Osteocyte (in vitro differentiated cells): ENCODE data around the gene FKBP4. TPM values are rescaled to one million over a fixed set of nuclear protein-coding genes. Genes with fewer than 3 reads are reported as not detected.

ENCODE experiments used
- DNase-seq: peaks from one replicate; pipeline ENCODE4 v3.0.0; 2021; ENCODE audit warnings: mixed read lengths; ENCODE audit not compliant: unreplicated experiment; ENCODE audit errors: extremely low spot score
- H3K27ac Mint-ChIP-seq: one replicate; pipeline ENCODE4 v1.8.0; 2021; ENCODE audit warnings: mild to moderate bottlenecking, mixed read lengths; ENCODE audit not compliant: unreplicated experiment
- H3K27me3 Mint-ChIP-seq: one replicate; pipeline ENCODE4 v1.8.0; 2021; ENCODE audit warnings: mixed read lengths; ENCODE audit not compliant: unreplicated experiment
- H3K36me3 Mint-ChIP-seq: one replicate; pipeline ENCODE4 v1.8.0; 2021; ENCODE audit warnings: mixed read lengths; ENCODE audit not compliant: unreplicated experiment
- H3K4me1 Mint-ChIP-seq: one replicate; pipeline ENCODE4 v1.8.0; 2021; ENCODE audit warnings: mixed read lengths; ENCODE audit not compliant: unreplicated experiment
- H3K4me3 Mint-ChIP-seq: one replicate; pipeline ENCODE4 v1.8.0; 2021; ENCODE audit warnings: mild to moderate bottlenecking, moderate library complexity, mixed read lengths; ENCODE audit not compliant: unreplicated experiment
- H3K9me3 Mint-ChIP-seq: one replicate; pipeline ENCODE4 v1.8.0; 2021; ENCODE audit warnings: mixed read lengths; ENCODE audit not compliant: unreplicated experiment
- CTCF ChIP-seq: fragments of 200-600 bp; sonication (generic); IDR thresholded peaks from 2 replicates; pipeline ENCODE4 v1.5.0; 2021; ENCODE audit warnings: antibody characterized with exemption, mild to moderate bottlenecking, moderate library complexity
- total RNA-seq: library from RNA; stranded (reverse); gene quantifications from 2 replicates; pipeline ENCODE4 v1.2.1, GENCODE V29; 2021

Gene FKBP4
- total RNA-seq, 1 donor from 2014 or later: 43.3 TPM

GRCh38 chr12:2823483-2823882 is 28.7 kb downstream of the FKBP4 start:
- H3K4me3 Mint-ChIP-seq: no peak overlapping the region
- no peaks in the 10 kb centered on the region for H3K4me1 Mint-ChIP-seq
- H3K27me3 Mint-ChIP-seq: no peaks in the 10 kb centered on the region
- H3K9me3 Mint-ChIP-seq: no peaks in the 10 kb centered on the region
- DNase-seq: no peak
- TF ChIP-seq CTCF: no peak
- H3K36me3 Mint-ChIP-seq: peaks cover 50% of the 10 kb centered on the region
- peak overlapping the region; percentile 28 for H3K27ac Mint-ChIP-seq

DNA sequence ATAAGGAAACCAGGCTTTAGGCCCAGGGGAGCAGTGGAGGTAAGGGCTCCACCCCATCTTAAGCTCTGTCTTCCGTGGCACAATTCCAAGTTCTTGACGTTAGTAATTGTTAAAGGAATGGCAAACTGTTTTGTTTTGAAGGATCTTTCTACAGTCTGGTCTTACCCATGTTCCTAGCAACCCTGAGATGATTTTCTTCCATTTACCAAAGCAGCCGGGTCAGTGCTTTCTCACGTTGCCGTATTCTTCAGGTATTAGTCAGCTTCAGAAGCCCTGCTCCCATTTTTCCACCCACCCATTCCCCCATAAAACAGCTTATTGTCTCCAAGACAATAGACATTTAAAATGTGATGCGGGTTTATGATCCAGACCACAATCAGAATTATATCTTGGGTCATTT is 29.8 kb downstream of the FKBP4 start:
- Mint-ChIP-seq H3K27ac (no peak overlapping the region), H3K9me3 (no peaks in the 10 kb centered on the region), H3K36me3 (peaks cover 53% of the 10 kb centered on the region), H3K27me3 (no peaks in the 10 kb centered on the region), H3K4me3 (no peak overlapping the region), H3K4me1 (no peaks in the 10 kb centered on the region)
- DNase-seq: no peak
- TF ChIP-seq CTCF: no peak

- no peak for TF ChIP-seq CTCF
- Mint-ChIP-seq H3K4me1 (no peaks in the 10 kb centered on the region), H3K27me3 (no peaks in the 10 kb centered on the region), H3K9me3 (no peaks in the 10 kb centered on the region), H3K36me3 (peaks cover 47% of the 10 kb centered on the region), H3K4me3 (no peak overlapping the region), H3K27ac (no peak overlapping the region)
- no peak for DNase-seq
These were observed 30.4 kb downstream of the FKBP4 start for GRCh38 chr12:2825132-2825531.

DNA sequence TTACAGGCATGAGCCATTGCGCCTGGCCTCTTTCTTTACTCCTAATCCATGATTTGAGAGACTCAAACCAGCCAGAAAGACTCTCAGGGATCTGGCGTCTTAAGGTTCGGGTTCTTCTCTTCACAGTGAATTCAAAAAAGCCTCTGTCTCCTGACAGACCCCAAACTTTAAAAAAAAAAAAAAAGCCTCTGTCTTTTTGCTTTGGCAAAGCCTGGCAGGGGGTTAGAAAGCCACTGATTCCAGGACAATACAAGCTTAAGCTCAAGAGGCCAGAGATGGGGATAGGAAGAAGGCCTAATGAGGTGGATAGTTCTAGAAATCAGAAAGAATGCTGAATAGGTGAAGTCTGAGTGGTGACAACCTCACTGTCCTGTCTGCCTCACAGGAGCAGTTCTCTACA is 31.3 kb downstream of the FKBP4 start:
- no peak for TF ChIP-seq CTCF
- peaks cover 48% of the 10 kb centered on the region for H3K36me3 Mint-ChIP-seq
- H3K9me3 Mint-ChIP-seq: no peaks in the 10 kb centered on the region
- no peaks in the 10 kb centered on the region for H3K4me1 Mint-ChIP-seq
- H3K27me3 Mint-ChIP-seq: no peaks in the 10 kb centered on the region
- H3K27ac Mint-ChIP-seq: no peak overlapping the region
- no peak overlapping the region for H3K4me3 Mint-ChIP-seq
- no peak for DNase-seq

DNA sequence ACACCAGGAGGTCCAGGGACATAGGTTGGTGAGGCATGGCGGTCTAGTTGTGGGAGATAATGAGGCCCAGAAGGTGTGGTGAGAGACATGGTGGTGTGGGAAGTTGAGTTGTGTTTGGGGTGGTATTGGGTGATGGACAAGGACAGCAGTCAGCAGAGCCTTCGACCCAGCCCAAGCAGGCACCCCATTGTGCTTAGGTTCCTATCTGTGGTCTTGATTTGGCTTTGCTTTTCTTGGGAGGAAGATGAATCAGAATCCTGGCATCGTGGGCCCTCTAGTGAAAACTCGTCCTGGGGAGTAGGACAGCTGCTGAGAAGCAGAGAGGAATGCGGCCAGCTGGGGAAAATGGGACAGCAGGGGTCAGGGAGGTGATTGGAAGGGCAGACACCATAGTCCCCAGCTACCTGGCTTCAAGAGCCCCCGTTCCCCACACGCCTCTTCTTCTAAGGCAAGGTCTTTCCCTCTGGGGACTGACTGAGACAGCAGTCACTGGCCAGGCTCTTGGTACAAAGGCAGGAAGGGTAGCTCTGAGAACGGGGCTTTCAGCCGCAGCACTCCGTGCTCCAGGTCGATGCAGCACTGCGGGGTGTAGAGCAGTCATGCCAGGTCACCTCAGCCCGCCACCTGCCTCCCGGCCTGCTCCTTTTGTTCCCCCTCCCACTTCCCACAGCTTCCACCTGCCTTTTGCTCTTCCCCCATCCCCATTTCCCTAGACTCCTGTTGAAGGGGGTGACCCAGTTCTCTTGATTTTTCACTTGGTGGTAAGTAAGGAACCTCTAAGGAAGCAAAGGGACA is 32.1 kb downstream of the FKBP4 start:
- Mint-ChIP-seq H3K36me3 (peaks cover 53% of the 10 kb centered on the region), H3K4me3 (no peak overlapping the region), H3K27me3 (no peaks in the 10 kb centered on the region), H3K9me3 (no peaks in the 10 kb centered on the region), H3K4me1 (no peaks in the 10 kb centered on the region), H3K27ac (no peak overlapping the region)
- no peak for TF ChIP-seq CTCF
- no peak for DNase-seq
